NCI-H1105 treated with DMSO at 0.1 percent for 48 hours (cell line): ENCODE measurements around the gene YEATS4.

ENCODE experiments used
- DNase-seq: peaks from one replicate; lab custom pipeline; 2025; lab: John Stamatoyannopoulos, UW

YEATS4 gene

GRCh38 chr12:69342421-69342820, 17.1 kb upstream of the YEATS4 start:
- no peak for DNase-seq

DNA sequence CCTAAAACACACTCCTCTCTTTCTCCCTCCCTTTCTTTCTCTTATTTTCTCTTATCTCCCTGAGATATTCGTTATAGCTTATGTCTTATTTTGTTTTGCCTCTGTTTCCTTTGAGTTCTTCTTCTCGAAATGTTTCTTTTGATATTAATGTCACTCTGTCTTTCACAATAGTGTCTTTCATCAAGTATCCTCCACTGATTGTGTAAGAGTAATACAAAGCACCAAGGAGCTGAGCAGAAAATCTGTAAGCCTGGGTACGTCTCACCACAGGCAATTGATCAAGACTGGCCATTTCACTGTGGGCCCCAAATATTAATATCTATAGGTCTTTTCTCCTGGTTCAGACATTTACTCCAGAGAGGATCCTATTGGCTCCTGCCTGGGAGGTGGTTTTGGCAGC, 16.2 kb upstream of the YEATS4 start:
- DNase-seq = no peak

- DNase-seq = no peak
These were observed 15.5 kb upstream of the YEATS4 start for GRCh38 chr12:69343885-69344612.

DNA sequence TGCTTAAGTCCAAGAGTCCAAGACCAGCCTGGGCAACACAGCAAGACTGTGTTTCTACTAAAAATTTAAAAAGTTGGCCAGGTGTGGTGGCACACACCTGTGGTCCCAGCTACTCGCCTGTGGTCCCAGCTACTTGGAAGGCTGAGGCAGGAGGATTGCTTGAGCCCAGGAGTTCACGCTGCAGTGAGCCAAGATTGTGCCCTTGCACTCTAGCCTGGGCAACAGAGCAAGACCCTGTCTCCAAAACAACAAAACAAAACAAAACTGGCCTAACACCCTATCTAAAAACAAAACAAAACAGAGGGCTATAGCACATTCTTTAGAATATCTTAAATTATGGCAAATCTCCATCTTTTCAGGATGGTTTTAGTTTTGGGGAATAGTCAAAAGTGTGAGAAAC, 14.5 kb upstream of the YEATS4 start:
- no peak for DNase-seq

- DNase-seq = no peak
These were observed 13.8 kb upstream of the YEATS4 start for GRCh38 chr12:69345742-69346141.

GRCh38 chr12:69348162-69348938, 11.2 kb upstream of the YEATS4 start, which contains the start of gene LYZ:
TSS of gene LYZ (plus strand) at chr12:69348381. CDS start at chr12:69348409, 28 bp downstream.
- DNase-seq = no peak

DNA sequence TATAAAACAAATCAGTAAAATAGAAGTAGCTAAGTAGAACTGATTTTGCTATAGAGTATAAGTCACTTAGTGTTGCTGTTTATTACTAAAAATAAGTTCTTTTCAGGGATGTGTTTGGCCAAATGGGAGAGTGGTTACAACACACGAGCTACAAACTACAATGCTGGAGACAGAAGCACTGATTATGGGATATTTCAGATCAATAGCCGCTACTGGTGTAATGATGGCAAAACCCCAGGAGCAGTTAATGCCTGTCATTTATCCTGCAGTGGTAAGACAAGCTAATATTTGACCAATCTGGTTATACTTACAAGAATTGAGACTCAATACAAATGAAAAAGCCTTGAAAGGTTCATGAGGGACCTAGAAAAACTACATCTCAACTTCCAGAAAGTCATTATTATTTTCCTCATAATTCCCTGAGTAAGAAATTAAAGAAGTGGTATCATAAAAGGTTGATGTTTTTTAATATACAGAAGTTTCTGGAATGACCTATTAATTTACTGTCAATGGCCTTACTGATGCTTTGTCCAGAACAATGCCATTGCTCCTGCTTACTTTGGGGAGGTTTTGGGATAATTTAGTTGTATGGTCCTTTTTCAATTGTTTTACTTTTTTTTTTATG, 9.4 kb upstream of the YEATS4 start:
- DNase-seq = no peak

GRCh38 chr12:69350777-69351176, 8.8 kb upstream of the YEATS4 start:
- DNase-seq = no peak

GRCh38 chr12:69351462-69352236, 7.9 kb upstream of the YEATS4 start:
- no peak for DNase-seq

- DNase-seq = no peak
These were observed 6.6 kb upstream of the YEATS4 start for GRCh38 chr12:69352904-69353303.

- no peak for DNase-seq
These were observed 5.4 kb upstream of the YEATS4 start for GRCh38 chr12:69354172-69354555.

GRCh38 chr12:69354556-69355187, 4.9 kb upstream of the YEATS4 start:
- DNase-seq = no peak

GRCh38 chr12:69355363-69356028, 4.0 kb upstream of the YEATS4 start:
- DNase-seq = no peak

DNA sequence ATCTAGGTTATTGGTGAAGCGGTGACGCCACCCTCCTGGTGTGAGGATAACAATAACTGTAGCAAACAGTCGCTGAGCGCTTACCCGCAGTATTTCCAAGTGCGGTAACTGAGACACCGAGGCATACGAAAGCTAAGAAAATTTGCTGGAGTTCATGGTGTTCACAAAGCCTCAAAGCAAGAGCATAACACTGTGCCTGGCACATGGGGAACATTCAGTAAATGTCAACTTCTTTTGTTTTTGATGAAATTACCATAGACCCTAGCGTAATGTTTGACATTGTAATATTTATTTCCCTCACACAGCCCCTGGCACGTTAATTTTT, 767 bp downstream of the YEATS4 start:
- DNase-seq = no peak

DNA sequence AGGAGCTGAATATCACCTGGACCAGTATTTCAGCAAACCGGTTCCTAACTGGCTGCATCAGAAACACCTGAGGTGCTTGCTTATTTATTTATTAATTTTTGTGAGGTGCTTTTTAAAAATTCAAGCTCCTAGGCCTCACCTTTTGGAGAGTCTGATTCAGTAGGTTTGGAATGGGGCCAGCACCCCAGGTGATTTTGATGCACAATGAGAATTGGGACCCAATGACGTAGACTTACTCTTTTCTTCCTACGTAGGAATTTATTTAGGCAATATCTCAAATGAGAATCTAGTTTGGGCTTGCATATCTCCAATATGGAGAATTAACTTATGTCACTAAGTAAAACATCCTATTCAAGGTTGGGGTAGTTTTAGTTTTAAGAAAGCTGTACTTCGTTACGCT, 7.3 kb downstream of the YEATS4 start:
- no peak for DNase-seq

- DNase-seq = no peak
These were observed 8.6 kb downstream of the YEATS4 start for GRCh38 chr12:69368171-69368570.

GRCh38 chr12:69383074-69383473, 23.5 kb downstream of the YEATS4 start:
- no peak for DNase-seq

- DNase-seq = no peak
These were observed 25.5 kb downstream of the YEATS4 start for GRCh38 chr12:69385038-69385437.

DNA sequence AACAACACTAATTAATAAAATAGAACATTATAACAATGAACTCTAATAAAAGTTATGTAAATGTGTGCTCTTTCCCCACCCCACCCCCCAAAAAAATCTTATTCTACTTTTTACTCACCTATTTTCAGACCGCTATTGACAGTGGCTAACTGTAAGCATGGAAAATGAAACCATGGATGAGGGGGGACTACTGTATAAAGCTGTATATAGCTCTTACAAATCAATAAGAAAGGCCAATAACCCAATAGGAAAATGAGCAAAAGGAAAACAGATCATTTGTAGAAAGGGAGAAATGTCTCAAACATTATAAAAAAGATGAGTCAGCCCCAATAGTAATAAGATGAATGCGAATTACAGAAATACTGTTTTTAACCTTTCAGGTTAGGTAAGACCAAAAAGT, 27.4 kb downstream of the YEATS4 start:
- DNase-seq = no peak

DNA sequence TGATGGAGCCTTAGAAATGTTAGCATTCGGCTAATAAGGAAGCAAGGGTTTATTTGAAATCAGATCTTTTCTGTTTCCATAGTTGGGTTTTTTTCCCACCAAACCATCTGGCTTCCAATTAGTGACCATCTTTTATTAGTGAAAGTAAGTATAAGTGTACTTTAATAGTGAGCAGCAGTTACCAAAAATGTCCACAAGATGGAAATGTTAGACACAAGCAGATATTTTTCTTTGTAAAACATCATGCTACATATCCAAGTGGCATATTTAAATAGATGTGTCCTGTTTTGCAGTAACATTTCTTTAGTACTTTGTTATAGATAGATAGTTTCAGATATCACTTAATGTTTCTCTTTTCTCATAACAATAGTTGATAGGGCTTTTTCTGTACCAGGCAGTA, 28.8 kb downstream of the YEATS4 start:
- DNase-seq = no peak

DNA sequence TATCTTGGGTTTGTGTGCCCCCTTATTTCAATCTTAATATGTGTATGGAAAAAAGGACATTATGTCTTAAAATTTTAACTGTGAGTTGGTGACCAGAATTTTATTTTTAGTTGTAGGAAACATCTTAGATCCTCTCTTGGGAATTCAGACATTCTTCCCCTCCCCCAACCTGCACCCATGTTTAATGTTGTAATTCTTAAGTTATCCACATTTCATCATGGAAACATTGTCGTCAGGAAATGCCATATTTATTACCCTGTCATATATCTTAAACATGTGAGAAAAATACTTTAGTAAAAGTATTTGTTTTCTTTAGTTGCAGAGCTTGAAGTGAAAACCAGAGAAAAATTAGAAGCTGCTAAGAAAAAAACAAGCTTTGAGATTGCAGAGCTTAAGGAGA, 30.3 kb downstream of the YEATS4 start:
- no peak for DNase-seq
